GM21367 (cell line): ENCODE measurements around the gene KIZ.
"Not testable (repeated sequence)": the region's sequence is repeated elsewhere in the genome, so short reads cannot be mapped to it uniquely, and the experiment has no call there.

Experiments used
- ATAC-seq: cut with Tn5 transposase; IDR thresholded peaks from one replicate; pipeline ENCODE4 v1.9.1; 2021; ENCODE audit not compliant: unreplicated experiment

The KIZ gene

GRCh38 chr20:21136015-21136732 is 10.3 kb downstream of the KIZ start:
- no peak for ATAC-seq

GRCh38 chr20:21137078-21137477 is 11.2 kb downstream of the KIZ start:
- no peak for ATAC-seq

GRCh38 chr20:21139881-21140566 is 14.1 kb downstream of the KIZ start:
- ATAC-seq, result no peak

- ATAC-seq, result no peak
These were observed 15.9 kb downstream of the KIZ start for GRCh38 chr20:21141825-21142224.

- ATAC-seq, result no peak
These were observed 17.5 kb downstream of the KIZ start for GRCh38 chr20:21143194-21143890.

GRCh38 chr20:21145424-21145823 is 19.5 kb downstream of the KIZ start:
- ATAC-seq, result no peak

- no peak for ATAC-seq
These were observed 20.3 kb downstream of the KIZ start for GRCh38 chr20:21146215-21146614.

GRCh38 chr20:21147593-21147992 is 21.7 kb downstream of the KIZ start:
- ATAC-seq, result no peak

- ATAC-seq, result no peak
These were observed 23.5 kb downstream of the KIZ start for GRCh38 chr20:21149344-21149743.

- no peak for ATAC-seq
These were observed 25.9 kb downstream of the KIZ start for GRCh38 chr20:21151791-21152190.

- no peak for ATAC-seq
These were observed 28.8 kb downstream of the KIZ start for GRCh38 chr20:21154692-21155091.

- ATAC-seq, result no peak
These were observed 29.4 kb downstream of the KIZ start for GRCh38 chr20:21155268-21155667.

- no peak for ATAC-seq
These were observed 30.4 kb downstream of the KIZ start for GRCh38 chr20:21156266-21156665.

GRCh38 chr20:21157006-21157405 is 31.1 kb downstream of the KIZ start:
- ATAC-seq, result no peak

GRCh38 chr20:21159658-21160380 is 33.9 kb downstream of the KIZ start:
- no peak for ATAC-seq

- ATAC-seq, result no peak
These were observed 36.0 kb downstream of the KIZ start for GRCh38 chr20:21161926-21162325.

GRCh38 chr20:21162631-21163030 is 36.7 kb downstream of the KIZ start:
- ATAC-seq, result no peak

GRCh38 chr20:21166801-21167200 is 40.9 kb downstream of the KIZ start:
- ATAC-seq, result no peak

GRCh38 chr20:21167261-21167660 is 41.4 kb downstream of the KIZ start:
- ATAC-seq, result no peak

- ATAC-seq, result not testable (repeated sequence)
These were observed 42.2 kb downstream of the KIZ start for GRCh38 chr20:21168061-21168460.

- no peak for ATAC-seq
These were observed 46.7 kb downstream of the KIZ start for GRCh38 chr20:21172626-21173025.
